Jurkat, Clone E6-1 (cell line): ENCODE results near the gene ATP6V0E2.
A peak's percentile ranks its signal among the peaks of the same experiment; 100 is the strongest.

Experiments
- DNase-seq: peaks from one replicate; pipeline ENCODE4 v3.0.0-alpha.2; 2011; ENCODE audit warnings: low read depth, low spot score
- H3K4me3 ChIP-seq: 2 replicates; pipeline ENCODE4 v1.5.1; 2011; ENCODE audit warnings: mild to moderate bottlenecking, low read length, control low read depth, moderate library complexity

The ATP6V0E2 gene

DNA sequence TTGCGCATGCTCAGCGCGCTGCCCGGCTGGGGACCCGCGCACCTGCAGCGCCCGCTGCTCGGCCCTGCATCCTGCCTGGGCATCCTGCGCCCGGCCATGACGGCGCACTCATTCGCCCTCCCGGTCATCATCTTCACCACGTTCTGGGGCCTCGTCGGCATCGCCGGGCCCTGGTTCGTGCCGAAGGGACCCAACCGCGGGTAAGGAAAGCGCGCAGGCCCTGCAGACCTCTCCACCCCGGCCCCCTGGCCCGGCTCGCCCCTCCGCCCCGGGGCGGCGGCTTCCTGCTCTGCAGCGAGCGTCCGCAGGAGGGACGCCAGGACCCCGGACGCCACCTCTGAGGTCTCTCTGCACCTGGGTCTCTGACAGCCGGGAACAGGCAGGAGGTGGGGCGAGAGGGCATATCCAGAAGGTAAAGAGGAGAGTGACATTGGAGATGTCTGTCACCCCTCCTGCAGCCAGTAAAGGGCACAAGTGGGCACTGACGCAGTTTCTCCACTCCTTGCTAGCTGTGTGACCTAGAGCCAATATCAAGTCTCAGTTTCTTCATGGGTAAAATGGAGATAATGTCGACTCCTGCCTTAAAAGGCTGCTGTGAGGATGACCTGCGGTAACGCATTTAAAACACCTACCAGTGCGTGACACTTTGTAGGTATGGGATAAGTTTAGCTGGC is 338 bp downstream of the ATP6V0E2 start:
- peak overlapping the region; percentile 74 for H3K4me3 ChIP-seq
- no peak for DNase-seq

DNA sequence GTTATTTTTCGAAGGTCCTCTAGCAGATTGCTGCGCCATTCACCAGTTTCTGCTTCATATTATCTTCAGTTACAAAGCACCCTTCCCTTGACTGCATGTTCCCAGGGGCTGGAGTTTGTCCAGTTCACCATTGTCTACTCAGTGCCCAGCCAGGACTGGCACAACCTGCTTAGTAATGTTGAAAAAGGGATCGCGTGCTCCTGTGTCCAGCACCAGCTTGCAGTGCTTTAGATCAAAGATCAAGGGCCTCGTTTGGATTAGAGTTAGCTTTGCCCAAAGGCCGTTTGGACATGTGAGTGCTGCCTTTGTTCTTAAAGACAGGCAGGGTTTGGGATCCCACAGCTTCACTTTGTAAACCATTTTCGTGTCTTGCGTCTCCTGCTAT is 867 bp downstream of the ATP6V0E2 start:
- no peak for DNase-seq
- H3K4me3 ChIP-seq = peak overlapping the region; percentile 74

DNA sequence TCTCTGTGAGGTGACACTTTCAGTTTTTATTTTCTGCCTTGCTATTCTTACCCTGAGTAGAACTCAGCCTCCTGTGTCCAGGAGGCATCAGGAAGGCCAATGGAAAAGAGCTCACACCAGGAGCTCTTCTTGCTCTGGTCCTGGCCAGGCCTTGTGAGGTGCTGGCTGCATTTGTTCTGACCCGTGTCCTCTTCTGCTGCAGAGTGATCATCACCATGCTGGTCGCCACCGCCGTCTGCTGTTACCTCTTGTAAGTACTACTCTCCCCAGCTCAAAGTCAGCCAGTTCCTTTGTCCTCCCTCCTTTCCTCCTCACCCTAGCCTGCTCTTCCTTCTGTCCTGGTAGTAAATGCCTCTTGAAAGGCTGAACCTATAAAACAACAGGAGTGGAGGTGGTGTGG is 1.6 kb downstream of the ATP6V0E2 start:
- no peak for DNase-seq
- no peak overlapping the region for H3K4me3 ChIP-seq

DNA sequence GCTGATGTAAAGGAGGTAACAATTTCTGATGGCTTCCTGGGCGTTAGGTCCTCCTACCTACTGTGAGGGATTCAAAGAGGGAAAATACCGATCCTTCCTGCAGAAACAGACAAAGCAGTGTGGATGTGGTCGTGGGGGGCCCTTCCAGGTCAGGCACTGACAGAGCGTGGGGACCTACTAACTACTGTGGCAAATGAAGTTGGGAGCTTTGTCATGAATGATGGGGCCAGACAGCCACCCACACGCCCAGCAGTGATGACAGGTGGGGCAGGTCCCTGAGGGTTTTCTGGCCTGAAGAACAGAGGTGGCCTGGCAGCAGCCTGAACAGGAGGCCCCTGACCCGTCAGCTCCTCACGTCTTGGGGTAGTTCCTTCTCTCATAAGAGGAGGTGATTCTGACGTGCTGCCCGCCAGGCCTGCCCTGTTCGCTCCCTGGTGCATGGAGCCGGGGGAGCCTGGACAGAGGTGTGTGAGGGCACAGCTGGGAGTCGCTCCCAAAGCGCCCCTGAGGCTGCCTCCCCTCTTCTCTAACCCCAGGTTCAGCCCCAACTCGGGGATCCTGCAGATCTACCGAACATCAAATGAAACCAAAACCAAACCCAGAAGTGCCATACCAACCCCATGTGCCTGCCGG is 4.2 kb downstream of the ATP6V0E2 start:
- H3K4me3 ChIP-seq = no peak overlapping the region
- DNase-seq = no peak

DNA sequence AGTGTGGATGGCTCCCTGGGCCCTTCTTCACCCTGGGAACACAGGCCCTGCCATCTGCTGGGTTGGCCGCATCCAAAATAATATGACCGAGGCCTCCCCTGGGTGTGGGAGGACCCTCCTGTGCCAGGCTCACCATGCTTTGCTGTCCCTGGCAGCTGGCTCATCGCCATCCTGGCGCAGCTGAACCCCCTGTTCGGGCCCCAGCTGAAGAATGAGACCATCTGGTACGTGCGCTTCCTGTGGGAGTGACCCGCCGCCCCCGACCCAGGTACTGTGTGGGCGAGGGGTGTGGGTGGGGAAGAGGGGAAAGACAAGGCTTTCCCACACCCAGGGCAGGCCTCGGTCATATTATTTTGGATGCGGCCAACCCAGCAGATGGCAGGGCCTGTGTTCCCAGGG is 4.8 kb downstream of the ATP6V0E2 start:
- H3K4me3 ChIP-seq = no peak overlapping the region
- DNase-seq = no peak

DNA sequence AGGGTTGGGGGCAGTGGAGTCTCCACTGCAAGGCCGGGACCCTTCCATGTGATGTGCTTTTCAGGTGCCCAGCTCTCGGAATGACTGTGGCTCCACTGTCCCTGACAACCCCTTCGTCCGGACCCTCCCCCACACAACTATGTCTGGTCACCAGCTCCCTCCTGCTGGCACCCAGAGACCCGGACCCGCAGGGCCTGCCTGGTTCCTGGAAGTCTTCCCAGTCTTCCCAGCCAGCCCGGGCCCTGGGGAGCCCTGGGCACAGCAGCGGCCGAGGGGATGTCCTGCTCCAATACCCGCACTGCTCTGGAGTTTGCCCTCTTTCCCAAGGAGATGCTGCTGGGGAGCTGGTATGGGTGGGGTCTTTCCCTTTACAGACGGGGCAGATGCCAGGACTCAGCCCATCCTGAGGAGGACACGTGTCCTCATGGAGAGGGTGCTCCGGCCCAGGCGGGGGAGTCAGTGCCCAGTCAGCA is 5.5 kb downstream of the ATP6V0E2 start:
- no peak overlapping the region for H3K4me3 ChIP-seq
- no peak for DNase-seq

DNA sequence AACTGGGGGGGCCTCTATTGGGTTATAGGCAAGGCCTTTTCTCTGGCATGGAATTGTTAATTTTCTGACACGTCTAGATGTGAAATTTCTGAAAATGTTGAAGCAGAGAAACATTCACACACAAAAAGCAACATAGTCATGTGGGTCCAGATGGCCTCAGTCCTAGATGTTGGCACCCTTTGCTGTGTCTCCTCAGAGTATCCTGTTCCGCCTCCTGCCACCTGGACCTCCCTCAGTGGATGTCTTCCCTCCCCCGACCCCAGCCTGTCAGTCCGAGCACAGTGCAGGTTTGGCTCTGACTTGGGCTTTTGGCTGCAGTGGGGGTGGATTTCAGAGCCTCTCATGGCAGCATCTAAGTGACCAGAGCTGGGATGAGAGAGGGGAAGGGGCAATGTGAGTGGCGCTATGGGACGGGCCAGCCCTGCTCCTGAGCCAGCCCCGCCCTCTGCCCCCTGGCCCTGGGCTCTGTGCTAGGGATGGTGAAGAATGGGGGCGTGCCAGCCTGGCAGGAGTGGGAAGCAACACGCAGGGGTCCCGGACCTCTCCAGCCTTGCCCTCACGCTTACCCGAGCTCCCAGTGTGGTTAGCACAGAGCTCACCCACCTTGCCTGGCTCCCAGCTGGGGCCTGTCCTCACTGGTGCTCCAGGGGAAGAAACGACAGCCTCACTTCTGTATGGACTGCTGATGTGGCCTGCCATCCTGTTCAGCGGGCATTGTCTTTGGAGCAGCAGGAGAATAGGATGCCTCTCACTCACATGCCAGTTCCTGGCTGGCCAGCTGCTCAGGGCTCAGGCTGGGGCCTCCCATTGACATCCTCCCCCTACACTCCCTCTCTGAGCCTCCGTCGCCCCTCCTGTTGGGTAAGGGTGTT is 6.2 kb downstream of the ATP6V0E2 start:
- H3K4me3 ChIP-seq = no peak overlapping the region
- DNase-seq = no peak

DNA sequence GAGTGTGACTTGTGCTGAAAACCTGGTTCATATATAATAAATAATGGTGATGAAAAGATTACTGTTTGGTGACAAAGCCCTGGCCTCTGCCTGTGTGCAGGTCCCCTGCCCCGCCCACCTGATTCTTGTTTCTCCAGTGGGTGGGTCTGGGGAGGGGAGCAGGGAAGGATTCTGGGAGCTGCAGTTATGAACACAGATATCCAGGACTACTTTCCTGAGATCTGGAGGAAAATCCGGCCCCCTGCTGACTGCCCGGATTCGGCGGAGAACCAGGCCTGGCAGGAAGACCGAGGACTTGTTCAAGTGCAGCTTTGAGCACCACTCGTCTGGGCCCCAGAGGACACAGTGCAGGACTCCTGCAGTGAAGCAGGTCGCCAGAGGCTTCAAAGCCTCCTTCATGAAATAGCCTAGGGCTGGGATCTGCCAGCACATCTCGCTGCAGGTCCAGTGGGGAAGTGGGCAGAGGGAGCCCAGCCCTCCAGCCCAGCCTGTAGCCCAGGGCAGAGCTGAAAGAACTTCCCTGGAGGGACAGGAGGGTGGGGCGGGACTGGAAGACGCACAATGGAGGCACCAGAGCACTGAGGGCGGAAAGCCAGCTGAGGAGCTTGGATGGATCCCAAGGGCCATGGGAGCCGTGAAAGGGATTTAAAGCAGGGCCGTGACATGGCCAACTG is 7.0 kb downstream of the ATP6V0E2 start:
- no peak overlapping the region for H3K4me3 ChIP-seq
- no peak for DNase-seq

DNA sequence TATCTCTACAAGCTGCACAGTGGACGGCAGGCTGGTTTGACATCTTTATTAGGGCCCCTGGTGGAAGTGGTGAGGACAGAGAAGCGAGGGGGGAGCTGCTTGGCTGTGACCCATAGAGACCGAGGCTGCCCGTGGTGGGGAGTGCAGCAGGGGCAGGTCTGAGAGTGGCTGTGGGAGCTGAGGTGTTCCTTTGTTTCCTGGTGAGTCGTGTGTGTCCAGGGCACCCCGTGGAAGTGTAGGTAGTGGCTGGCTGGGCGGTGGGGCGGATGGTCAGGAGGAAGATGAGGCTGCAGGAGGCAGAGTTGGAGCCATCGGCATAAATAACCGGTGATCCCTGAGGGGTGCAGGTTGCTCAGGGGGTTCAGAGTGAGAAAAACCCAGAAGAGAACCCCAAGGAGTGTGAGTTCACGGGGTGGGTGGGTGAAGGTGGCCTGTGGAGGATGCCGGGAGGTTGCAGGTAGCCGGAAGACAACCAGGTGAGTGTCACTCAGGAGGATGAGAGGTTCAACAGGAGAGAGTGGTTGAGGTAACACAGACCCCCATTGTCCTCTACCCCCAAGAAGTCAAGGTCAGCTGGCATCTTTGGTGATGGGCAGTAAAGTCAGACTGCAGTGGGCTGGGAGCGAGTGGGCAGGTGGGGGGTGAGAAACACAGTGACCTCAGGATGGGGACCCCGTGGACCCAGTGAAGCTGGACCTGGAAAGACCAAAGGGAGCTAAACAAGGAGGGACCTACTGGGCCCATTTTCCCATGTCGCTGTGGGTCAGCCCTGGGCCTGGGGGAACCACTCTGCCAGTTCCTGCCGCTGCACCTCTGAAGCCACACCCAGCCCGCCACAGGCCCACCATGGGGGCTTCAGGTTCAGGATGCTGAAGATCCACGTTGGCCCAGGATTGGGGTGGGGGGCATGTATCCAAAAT is 7.8 kb downstream of the ATP6V0E2 start:
- no peak overlapping the region for H3K4me3 ChIP-seq
- DNase-seq = no peak

DNA sequence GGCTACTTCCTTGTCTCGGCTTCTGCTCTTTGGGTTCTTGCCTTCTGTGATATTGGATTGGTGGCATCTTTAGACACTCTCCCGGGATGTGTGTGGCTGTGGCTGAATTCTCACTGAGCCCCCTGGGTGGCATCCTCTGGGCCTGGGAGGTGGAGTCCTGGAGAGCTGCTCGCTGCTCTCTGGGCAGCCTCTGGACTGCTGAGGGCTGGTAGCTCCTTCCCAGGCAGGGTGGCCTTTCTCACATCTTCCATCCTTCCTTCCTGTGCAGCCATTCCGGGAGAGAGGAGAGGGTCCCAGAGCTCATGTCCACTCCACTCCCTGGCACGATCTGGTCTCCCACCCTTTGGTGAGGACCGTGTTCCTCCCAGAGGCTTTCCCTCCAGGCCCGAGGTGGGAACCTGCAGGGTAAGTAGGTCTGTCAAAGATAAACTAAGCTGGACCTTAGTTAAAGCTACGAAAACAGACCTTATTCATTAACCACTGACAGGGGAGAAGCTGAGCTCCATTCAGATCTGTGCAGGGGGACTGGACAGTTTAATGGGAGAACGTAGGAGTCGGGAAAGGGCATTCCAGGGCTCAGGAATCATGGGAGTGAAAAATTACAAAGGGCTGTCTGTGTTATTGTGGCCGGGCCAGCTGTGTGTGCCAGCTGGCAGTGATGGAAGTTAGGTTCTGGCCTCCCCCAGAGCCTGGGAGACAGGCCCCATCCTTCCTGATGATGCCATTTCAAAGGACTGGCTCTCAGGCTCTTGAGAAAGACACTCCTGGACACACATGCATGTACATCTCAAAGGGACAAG is 8.7 kb downstream of the ATP6V0E2 start:
- no peak overlapping the region for H3K4me3 ChIP-seq

DNA sequence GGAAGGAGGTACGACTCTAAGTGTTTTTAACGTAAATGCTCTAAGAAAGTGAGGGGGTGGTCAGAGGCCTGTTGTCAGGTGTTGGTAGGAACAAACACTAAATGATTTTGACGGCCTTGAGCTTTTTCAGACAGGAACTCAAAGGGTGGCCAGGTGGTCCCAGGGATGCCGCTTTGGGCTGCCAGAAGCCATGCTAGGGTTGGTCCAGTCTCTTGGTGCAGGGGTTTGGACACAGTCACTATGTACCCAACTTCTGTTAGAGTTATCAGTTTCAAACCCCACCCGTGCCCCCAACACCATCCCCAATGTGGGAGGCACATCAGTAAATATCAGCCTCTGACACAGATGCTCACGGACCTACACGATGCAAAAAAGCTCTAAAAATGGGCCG is 9.3 kb downstream of the ATP6V0E2 start:
- no peak for DNase-seq
- no peak overlapping the region for H3K4me3 ChIP-seq

More for the DNA sequence above, 8.7 kb downstream of the ATP6V0E2 start:
- no peak for DNase-seq

DNA sequence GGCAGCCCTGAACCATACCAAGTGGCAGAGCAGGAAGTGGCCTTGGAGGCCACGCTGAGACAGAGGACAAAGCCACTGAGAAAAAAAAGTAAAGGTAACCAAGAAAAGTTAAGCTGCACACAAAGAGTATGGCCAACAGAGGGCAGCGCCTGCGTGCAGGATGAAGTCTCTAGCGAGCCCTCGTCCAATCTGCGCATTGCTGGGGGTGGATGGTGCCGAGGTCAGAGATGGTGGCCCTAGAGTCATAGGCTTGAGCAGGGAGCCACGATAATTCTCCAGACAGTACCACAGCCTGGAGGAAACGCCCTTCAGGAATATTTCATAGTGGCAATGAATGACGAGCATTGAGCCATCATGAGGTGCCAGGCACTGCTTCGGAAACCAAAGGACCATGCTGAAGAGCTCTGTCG is 9.7 kb downstream of the ATP6V0E2 start:
- no peak overlapping the region for H3K4me3 ChIP-seq
- DNase-seq = peak; percentile 67

DNA sequence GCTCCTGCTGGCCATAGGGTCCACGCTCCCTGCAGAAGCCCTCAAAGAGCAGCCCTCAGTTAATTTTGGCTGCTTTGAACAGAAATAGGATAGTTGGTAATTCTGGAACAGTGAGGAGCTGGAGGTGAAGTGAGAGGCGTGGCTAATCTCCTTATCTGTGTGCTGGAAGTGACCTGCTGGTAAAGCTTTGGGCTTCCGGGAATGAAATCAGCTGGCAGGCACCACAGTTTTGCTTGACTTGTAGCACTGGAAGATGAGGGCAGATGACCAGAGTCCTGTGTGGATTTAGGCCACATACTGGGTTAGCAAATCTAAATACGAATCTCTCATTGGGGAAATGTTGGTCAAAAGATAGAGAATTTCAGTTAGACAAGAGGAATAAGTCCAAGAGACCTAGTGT is 10.2 kb downstream of the ATP6V0E2 start:
- DNase-seq = no peak
- H3K4me3 ChIP-seq = no peak overlapping the region

DNA sequence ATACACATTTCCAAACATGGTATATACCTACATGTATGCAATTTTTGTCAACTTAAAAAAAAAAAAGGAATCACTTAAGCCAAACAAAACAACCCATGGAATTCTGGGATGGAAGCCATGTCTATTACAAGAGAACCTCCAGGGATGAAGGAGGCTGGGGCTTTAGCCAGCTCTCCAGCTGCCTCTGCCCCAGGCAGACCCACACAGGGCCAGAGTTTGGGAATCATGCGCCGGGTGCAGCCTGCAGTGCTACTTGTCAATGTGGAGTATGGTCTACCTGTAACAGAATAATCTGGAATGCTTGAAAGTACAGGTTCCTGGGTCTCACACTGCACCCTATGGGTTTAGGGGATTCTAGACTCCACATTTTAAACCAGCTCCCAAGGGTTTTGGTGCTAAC is 10.8 kb downstream of the ATP6V0E2 start:
- no peak overlapping the region for H3K4me3 ChIP-seq
- no peak for DNase-seq

DNA sequence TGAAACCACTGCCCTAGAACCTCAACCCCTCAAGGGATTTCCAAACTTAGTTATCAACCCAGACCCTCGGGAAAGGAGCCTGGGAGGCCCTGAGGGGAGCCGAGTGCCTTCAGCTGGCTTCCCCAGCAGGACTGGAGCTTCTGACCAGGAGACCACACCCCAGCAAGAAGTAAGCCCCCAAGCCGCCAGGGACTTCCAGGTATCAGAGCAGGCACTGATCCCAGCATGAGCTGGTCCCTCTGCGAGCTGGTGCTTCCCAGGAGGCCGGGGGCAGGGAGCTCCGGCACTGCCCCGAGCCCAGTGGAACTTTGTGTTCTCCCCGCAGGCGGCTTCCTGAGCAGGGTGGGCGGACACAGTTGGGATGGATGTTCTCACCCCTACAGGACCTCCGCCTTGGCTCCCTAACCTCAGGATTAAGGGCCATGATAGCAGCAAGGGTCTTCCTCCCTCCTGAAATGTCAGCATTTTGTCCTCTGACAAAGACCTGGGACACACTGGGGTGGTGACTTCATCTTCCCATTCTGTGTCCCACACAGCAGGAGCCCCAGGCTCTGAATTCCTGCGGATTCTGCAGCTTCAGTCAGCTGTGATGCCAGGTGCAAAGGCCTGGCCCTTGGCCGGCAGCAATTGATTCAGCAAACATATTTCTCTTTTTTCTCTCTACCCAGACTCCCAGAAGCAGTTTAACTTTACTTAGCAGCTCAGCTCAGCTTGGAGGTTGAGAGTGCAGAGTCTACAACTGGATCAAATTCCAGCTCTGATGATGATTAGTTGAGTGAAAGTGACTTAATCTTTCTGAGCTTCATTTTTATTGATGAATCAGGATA is 11.6 kb downstream of the ATP6V0E2 start:
- H3K4me3 ChIP-seq = no peak overlapping the region
- DNase-seq = no peak

DNA sequence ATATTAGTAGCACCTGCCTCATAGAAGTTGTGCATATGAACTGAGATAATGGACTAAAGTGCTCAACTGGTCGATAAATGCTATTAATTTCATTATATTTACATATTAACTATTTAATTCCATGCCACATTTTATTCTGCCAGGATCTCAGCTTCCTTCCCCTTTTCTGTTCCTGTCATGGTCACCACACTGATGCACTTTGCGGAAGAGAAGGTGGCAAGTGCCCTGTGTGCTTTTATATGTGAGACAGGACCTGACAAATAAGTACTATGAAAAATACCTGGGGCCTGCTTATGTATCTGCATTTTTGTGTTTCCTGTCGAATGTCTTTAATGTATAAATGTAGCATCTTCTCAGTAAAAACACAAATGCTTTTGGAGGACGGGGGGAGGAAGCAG is 12.2 kb downstream of the ATP6V0E2 start:
- DNase-seq = no peak
- no peak overlapping the region for H3K4me3 ChIP-seq

DNA sequence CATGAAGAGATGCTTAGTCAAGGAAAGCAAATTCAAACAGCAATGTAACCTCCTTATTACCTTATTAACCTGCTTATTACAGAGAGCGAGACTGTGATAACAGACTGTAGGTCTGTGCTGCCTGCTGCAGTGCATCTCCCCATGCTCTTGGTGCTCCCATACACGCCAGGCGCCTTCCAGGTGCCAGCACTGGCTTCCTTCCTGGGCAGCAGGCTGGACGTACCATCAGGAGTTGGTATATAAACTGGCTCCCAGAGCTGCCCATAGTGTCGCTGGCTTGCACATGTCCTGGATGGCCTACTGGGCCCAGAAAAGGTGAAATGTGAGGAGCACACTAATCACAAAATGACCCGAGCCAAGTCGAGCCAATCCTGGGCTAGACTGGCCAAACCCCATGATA is 13.5 kb downstream of the ATP6V0E2 start:
- DNase-seq = no peak

More for the DNA sequence above, 13.5 kb downstream of the ATP6V0E2 start:
- no peak overlapping the region for H3K4me3 ChIP-seq
